ENCODE results near the gene CCDC24. TPM values are rescaled to one million over a fixed set of nuclear protein-coding genes. Genes with fewer than 3 reads are reported as not detected.
A peak's percentile ranks its signal among the peaks of the same experiment; 100 is the strongest.

CCDC24 gene
- total and polyA plus RNA-seq, 9 of the 15 experiments (the other 6 are each of a cell fraction or from before 2014, with no cell fraction given), result 0.31 to 4.5 (median 1.5) TPM

- intact Hi-C loops (cut with micrococcal nuclease) (loop anchor here (1.0 to 5.0 kb wide), 3 partner anchors 23 to 91 kb away; partner anchors contain the start of gene ATP6V0B), in situ Hi-C loops (cut with MboI) (no loop called here)
- Histone ChIP-seq H3K4me3 (peak within 1 kb of the TSS; percentile 60), H3K4me2 (ENCODE audit: insufficient read depth, low read length) (peak within 1 kb of the TSS; percentile 98), H3K9me3 (replicated peaks; ENCODE audit: control insufficient read depth, insufficient read depth, low read depth, low read length) (no peaks in the 10 kb centered on the region), H4K20me1 (replicated peaks; ENCODE audit: control insufficient read depth, insufficient read depth, low read length) (no peaks in the 10 kb centered on the region), H2AFZ (ENCODE audit: low read depth, low read length) (peak within 1 kb of the TSS; percentile 100), H3K27ac (ENCODE audit: extremely low read depth, low read depth, low read length) (peak within 1 kb of the TSS; percentile 99), H3K36me3 (ENCODE audit: control insufficient read depth, insufficient read depth, low read length) (peaks cover 21% of the 10 kb centered on the region), H3K27me3 (ENCODE audit: control insufficient read depth in 2 of 2, insufficient read depth in 2 of 2, low read length in 2 of 2) (no peaks in the 10 kb centered on the region), H3K4me1 (replicated peaks in 1 of 2; ENCODE audit: control insufficient read depth in 2 of 2, insufficient read depth in 2 of 2, low read length in 2 of 2) (peaks cover 17 to 41% of the 10 kb centered on the region in 2 experiments), H3K9me1 (ENCODE audit: control insufficient read depth, insufficient read depth, low read length) (no peaks in the 10 kb centered on the region), H3K79me2 (ENCODE audit: control insufficient read depth, insufficient read depth, low read length) (peaks cover 40% of the 10 kb centered on the region), H3K9ac (ENCODE audit: insufficient read depth in 1 of 2, low read depth in 2 of 2, low read length in 2 of 2) (peak within 1 kb of the TSS; percentile 98)
- FAIRE-seq (peak; percentile 94), DNase-seq (ENCODE audit: extremely low read depth in 1 of 4, low spot score in 3 of 4) (peak; percentile 98 to 99 (median 98)), ATAC-seq (peak; percentile 96)
- BruUV-seq (replicated peaks), result no TSS peak
- ChIA-PET POLR2A (interaction anchor here (0.5 to 2.9 kb wide), 11 partner anchors 11 to 296 kb away, joined by 3 to 11 read pairs (median 3); partner anchors contain the start of gene DPH2), CTCF (ENCODE audit: low intra/inter-chr PET ratio) (interaction anchor here (0.8 to 1.7 kb wide), 4 partner anchors 12 to 416 kb away, joined by 3 to 7 read pairs (median 4); partner anchors contain the start of genes ARTN and PTPRF)
- 2% methylated on average over 72 of the region's 74 CpGs for WGBS (ENCODE audit: insufficient coverage, low coverage, missing lambda C conversion rate)
- TF ChIP-seq TEAD4 (IDR thresholded peaks at IDR 0.05; ENCODE audit: low read length), result peak; percentile 56; the same call in 1 of the 2 replicates
- peak; percentile 94; the same call in 1 of the 2 replicates for TF ChIP-seq TEAD4 (CRISPR knock-in tag; IDR thresholded peaks at IDR 0.05; ENCODE audit: borderline replicate concordance)
- TF ChIP-seq FUS (optimal IDR thresholded peaks at IDR 0.05; ENCODE audit: low read depth, low read length), result peak; percentile 94
- peak; percentile 66; the same call in 1 of the 2 replicates for TF ChIP-seq SOX6 (IDR thresholded peaks at IDR 0.05)
- TF ChIP-seq, protein P1, sequence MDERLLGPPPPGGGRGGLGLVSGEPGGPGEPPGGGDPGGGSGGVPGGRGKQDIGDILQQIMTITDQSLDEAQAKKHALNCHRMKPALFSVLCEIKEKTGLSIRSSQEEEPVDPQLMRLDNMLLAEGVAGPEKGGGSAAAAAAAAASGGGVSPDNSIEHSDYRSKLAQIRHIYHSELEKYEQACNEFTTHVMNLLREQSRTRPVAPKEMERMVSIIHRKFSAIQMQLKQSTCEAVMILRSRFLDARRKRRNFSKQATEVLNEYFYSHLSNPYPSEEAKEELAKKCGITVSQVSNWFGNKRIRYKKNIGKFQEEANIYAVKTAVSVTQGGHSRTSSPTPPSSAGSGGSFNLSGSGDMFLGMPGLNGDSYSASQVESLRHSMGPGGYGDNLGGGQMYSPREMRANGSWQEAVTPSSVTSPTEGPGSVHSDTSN (CRISPR knock-in tag; IDR thresholded peaks at IDR 0.05; ENCODE audit: low read depth), result peak; percentile 43; the same call in 1 of the 2 replicates
- TF ChIP-seq, protein P1 (tag; conservative IDR thresholded peaks at IDR 0.05; ENCODE audit: low read depth), result peak; percentile 28; the same call in 1 of the 2 replicates
- 0 out of 2 replicates have a peak, but pooled peaks have one; percentile 16 for TF ChIP-seq ZNF212 (CRISPR knock-in tag; IDR thresholded peaks at IDR 0.05)
- TF ChIP-seq NFE2 (IDR thresholded peaks at IDR 0.05; ENCODE audit: low read depth), result peak; percentile 99
- peak; percentile 93 for TF ChIP-seq STAG1 (CRISPR knock-in tag; IDR thresholded peaks at IDR 0.05; ENCODE audit: borderline replicate concordance)
- TF ChIP-seq HNRNPLL (IDR thresholded peaks at IDR 0.05; ENCODE audit: low read depth, low read length, poor library complexity, severe bottlenecking), result no peak
- TF ChIP-seq ELF1 (tag; IDR thresholded peaks at IDR 0.05), result peak; percentile 98
- peak; percentile 65; the same call in 1 of the 2 replicates for TF ChIP-seq STAT6 (CRISPR knock-in tag; IDR thresholded peaks at IDR 0.05)
- no peak for TF ChIP-seq GATAD2B (IDR thresholded peaks at IDR 0.05; ENCODE audit: borderline replicate concordance)
- TF ChIP-seq ZNF184 (CRISPR knock-in tag; IDR thresholded peaks at IDR 0.05), result no peak
- TF ChIP-seq JUND (IDR thresholded peaks at IDR 0.05; ENCODE audit: borderline replicate concordance, low read depth, low read length), result peak; percentile 68; the same call in 1 of the 2 replicates
- peak; percentile 66; the same call in 2 of the 3 replicates for TF ChIP-seq JUND (tag; IDR thresholded peaks at IDR 0.05; ENCODE audit: borderline replicate concordance, low read depth, low read length)
- TF ChIP-seq SMARCB1 (IDR thresholded peaks at IDR 0.05; ENCODE audit: insufficient read length, low read depth), result peak; percentile 53
These were observed 45.0 kb upstream of the CCDC24 start, which contains the start of gene IPO13 for GRCh38 chr1:43946236-43947060. Gene IPO13 (plus strand): TSS chr1:43946950. CDS start chr1:43947601, 651 bp downstream.
